NCI-H1048 (cell line): ENCODE data around the gene THSD4.
"Not testable (repeated sequence)": the region's sequence is repeated elsewhere in the genome, so short reads cannot be mapped to it uniquely, and the experiment has no call there.

Experiments used
- DNase-seq: peaks from one replicate; lab custom pipeline; 2025; lab: John Stamatoyannopoulos, UW

Gene THSD4

DNA sequence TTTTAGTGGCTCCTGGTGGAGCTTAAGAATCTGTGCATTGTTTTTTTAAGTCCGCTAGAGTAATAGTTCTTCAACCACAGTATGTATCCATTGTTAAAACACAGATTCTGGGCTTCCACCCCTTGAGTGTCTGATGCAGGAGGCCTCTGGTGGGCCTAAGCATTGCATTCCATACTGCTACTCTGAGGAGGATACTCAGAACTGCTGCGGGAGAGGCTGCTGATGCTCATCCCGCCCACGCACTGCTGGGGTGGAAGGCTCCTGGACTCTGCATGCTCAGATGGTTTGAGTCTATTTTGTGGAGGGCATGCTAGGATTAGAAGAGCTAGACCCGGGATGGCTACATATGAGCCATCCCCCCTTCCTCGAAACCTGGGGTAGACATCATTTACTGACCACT, 74.4 kb downstream of the THSD4 start:
- no peak for DNase-seq

- DNase-seq, result no peak
These were observed 76.0 kb downstream of the THSD4 start for GRCh38 chr15:71191296-71191695.

- no peak for DNase-seq
These were observed 77.5 kb downstream of the THSD4 start for GRCh38 chr15:71192816-71193215.

DNA sequence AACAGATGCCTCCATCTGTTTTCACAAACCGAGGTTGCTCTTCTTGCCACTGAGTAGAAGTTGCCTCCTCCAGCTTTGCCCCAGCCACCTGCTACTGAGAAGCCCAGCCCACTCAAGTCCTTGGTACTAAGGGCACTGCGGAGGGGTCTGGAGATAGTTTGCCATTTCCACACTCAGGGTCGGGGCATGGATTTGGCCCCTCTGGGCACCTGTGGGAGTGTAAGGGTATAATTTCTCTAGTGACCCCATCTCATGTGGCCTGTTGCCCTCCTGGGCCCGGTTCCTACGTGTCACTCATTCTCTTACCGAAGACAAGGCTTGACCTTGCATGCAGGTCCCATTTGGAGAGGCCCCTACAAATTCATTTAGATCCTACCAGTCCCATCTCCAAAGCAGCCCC, 79.0 kb downstream of the THSD4 start:
- DNase-seq, result no peak

DNA sequence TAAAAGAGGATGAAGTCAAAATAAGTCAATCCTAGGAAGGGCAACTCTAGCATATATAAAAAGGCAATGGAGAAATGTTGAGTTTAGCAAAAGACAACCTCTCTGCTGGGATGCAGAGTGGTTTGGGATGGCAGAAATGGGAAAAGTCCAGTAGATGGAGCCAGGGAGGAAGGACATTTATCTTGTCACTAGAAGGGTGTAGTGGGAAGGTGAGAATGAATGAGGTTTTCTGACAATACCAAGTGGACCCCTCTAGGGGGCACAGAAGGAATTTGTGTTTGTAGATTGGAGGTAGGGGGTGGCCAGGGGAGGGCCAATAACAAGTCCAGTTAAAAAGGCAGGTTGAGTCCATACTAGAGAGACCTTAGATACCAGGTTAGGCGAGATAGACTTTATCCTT, 80.0 kb downstream of the THSD4 start:
- no peak for DNase-seq

GRCh38 chr15:71197620-71198019, 82.3 kb downstream of the THSD4 start:
- no peak for DNase-seq

GRCh38 chr15:71198846-71199245, 83.6 kb downstream of the THSD4 start:
- no peak for DNase-seq

- no peak for DNase-seq
These were observed 84.4 kb downstream of the THSD4 start for GRCh38 chr15:71199384-71200351.

GRCh38 chr15:71201477-71201876, 86.2 kb downstream of the THSD4 start:
- DNase-seq, result no peak

- no peak for DNase-seq
These were observed 87.4 kb downstream of the THSD4 start for GRCh38 chr15:71202712-71203111.

GRCh38 chr15:71203586-71204474, 88.6 kb downstream of the THSD4 start:
- no peak for DNase-seq

GRCh38 chr15:71207141-71207540, 91.9 kb downstream of the THSD4 start:
- DNase-seq, result no peak

GRCh38 chr15:71212146-71212545, 96.9 kb downstream of the THSD4 start:
- no peak for DNase-seq

DNA sequence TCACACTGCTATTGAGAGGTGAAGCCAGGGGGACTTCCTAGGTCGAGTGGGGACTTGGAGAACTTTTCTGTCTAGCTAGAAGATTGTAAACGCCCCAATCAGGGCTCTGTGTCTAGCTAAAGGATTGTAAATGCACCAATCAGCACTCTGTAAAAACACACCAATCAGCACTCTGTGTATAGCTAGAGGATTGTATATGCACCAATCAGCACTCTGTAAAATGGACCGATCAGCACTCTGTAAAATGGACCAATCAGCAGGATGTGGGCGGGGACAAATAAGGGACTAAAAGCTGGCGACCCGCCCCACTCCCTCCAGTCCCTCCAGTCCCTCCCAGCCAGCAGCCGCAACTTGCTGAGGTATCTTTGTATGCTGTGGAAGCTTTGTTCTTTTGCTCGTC, 98.7 kb downstream of the THSD4 start:
- DNase-seq, result not testable (repeated sequence)

- DNase-seq, result no peak
These were observed 100.0 kb downstream of the THSD4 start for GRCh38 chr15:71215126-71215894.

- DNase-seq, result no peak
These were observed 103.1 kb downstream of the THSD4 start for GRCh38 chr15:71218272-71218805.

DNA sequence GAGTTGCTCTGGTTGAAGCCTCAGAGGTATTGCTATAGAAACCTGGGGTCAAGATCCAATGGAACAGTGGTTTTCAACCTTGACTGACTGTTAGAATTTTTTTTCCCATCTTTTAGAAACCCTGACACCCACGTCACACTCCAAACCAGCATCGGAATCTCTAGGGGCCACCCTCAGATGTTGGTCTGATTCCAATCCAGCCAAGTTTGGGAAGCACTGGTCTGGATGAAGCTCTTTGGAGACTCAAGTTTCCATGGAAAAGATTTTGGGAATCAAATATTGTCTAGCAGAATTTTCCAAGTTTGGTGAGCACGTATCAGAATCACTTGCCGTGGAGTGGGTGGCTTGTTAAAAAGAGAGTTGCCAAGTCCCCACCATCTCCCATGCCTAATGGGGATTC, 103.8 kb downstream of the THSD4 start:
- DNase-seq, result no peak

DNA sequence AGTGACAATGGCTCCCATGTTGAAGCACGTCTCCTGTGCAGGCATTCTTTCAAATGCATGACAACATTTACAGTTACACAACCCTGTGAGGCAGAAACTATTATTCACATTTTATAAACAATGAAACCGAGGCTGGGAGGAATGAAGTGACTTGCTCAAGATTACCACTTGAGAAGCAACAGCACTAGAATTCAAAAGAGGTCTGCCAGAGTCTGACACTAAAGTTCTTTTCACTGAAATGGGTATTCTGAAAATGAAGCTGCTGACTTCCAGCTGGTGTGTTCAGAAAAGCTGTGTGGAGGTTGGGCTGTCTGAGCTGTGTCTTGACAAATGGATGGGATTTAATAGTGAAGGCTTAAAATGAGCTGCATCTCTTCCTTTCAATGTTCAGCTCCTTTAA, 104.4 kb downstream of the THSD4 start:
- no peak for DNase-seq

DNA sequence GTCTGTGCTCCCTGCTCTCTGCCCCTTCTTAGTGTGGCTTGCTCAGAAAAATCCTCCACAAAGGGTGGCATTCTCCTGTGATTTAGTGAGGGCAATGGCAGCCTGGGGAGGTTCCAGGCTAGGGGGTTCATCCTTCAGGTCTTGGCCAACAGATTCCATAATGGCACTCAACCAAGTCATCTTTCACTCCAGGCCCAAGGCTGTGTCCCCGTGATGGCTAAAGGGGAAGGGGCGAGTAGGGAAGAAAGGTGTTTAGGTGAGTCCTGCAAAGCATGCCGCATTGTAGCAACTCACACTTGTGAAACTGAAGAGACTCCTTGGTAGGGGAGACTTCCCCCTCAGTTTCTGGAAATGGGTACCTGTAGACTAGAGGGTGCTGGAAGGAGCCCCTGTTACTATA, 105.6 kb downstream of the THSD4 start:
- DNase-seq, result no peak

GRCh38 chr15:71221417-71221816, 106.1 kb downstream of the THSD4 start:
- no peak for DNase-seq

DNA sequence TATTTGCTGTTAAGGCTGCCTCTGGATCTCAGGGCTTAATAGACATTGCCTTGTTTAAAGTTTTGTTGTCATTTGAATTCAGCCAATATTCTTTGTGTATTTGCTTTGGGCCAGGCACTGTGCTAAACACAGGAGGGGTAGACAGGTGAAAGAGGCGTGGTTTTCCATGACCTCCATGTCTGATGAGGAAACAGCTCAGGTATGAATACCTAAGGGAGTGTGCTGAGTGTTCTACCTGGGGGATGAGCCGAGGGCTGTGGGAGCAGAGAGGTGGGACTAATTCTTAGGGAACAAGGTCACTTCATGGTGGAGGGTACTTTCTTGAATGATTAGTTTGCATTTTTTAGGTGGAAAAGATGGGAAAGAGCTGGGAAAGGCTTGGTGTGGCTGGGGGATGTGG, 108.2 kb downstream of the THSD4 start:
- no peak for DNase-seq

DNA sequence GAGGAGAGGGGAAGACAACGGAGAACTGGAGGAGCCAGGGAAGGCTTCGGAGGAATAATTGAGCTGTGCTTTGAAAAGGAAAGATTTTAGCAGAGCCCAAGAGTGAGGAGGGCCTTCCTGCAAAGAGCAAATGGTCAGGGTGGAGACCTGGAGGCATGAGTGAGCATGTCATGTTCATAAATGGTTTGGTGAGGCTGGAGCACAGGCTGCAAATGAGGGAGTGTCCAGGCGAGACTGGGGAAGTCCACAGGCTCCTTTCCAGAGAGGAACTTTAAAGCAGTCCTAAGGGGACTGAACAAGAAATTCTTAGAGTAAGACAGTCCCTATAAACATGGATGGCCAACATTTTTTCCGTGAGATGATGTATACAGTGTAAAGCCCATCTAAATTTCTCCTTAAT, 108.8 kb downstream of the THSD4 start:
- DNase-seq, result no peak
